NCI-H510A (cell line): Measurements from ENCODE around the gene UPK3BL2.
"Not testable (repeated sequence)": the region's sequence is repeated elsewhere in the genome, so short reads cannot be mapped to it uniquely, and the experiment has no call there.

ENCODE experiments used
- DNase-seq: peaks from one replicate; lab custom pipeline; 2025; lab: John Stamatoyannopoulos, UW

UPK3BL2 gene

DNA sequence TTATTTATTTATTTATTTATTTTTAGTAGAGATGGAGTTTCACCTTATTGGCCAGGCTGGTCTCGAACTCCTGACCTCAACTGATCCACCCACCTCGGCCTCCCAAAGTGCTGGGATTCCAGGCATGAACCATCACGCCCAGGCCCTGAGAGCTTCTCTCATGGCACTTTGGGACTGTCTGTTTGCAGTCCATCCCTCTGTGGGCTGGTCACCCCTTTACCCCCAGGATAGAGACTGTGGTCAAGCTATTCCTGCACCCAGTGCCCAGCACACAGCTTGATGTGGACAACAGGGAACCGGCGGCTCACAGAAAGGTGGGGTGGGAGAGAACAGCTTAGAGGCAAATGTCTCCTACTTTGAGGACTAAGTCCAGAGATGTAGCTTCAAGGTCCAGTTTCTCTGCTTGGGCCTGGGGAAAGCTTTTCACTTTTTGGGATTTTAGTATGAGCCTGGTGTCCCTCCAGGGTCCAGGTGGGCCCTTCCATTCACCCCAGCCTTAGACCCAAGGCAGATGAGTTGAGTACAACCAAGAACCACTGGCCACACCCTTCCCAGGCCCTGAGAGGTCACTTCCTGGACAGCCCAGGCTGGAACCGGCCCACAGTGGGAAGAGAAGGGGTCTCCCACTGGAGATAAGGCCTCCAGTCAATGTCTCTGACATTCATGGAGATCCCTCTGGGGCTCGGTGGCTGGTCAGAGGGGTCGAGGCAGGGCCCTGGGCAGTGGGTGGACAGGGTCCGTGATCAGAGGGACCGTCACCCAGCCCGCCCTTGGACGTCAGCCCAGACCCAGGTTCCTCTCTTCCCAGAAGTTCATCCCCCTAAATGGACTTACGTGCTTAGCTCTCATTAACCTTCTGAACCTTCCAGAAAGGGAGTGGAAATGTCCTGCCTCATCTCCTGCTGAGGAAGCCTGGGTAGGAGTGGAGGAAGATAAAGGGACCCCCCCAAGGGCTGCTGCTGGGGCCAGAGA, 15.4 kb downstream of the UPK3BL2 start:
- DNase-seq: not testable (repeated sequence)

DNA sequence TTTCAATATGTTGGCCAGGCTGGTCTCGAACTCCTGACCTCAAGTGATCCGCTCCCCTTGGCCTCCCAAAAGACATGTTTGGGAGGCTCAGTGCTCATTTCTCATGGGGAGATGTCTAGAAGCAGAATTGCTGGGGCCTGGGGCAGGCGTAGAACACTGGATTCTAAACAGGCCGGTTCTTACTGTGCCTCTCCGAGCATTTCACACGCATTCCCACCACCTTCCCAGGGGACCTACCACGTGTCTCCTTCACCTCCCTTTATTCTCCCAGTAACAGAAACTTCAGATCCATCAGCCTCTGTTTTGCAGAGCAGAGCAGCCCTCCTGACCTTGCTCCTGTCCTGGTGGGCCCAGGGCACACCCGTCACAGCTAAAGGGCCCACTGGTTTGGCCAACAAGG, 16.3 kb downstream of the UPK3BL2 start:
- DNase-seq: not testable (repeated sequence)

DNA sequence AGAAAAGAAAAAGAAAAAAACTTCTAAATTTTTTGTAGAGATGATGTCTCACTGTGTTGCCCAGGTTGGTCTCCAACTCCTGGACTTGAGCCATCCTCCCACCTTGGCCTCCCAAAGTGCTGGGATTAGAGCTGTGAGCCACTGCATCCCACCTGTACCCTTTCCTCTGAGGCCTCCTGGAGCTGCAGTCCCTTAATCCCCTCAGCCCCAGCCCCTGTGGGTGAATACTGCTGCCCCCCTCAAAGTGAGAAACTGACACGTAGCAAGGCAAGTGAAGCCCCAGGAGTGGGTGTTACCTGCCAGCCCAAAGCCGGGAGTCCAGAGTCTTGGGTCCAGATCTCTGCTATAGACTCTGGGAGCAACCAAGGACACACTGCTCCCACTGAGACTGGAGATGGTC, 18.7 kb downstream of the UPK3BL2 start:
- not testable (repeated sequence) for DNase-seq

DNA sequence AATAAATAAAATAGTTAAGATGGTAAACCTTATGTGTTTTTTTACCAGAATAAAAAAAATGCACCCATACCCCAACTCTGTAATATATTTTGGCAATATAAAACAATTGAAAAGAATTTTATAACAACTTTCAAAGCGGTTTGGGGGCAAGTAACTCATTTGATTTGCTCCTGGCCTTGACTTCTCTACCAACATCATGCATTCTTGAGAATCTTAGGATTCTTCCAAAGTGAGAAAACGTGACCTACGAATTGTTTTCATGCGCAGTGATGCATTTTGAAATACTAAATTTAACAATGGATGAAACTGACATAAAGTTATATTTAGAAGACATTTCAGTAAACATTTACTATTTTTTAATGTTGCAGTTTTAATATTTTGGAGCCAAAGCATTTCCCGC, 22.7 kb downstream of the UPK3BL2 start:
- DNase-seq: not testable (repeated sequence)

DNA sequence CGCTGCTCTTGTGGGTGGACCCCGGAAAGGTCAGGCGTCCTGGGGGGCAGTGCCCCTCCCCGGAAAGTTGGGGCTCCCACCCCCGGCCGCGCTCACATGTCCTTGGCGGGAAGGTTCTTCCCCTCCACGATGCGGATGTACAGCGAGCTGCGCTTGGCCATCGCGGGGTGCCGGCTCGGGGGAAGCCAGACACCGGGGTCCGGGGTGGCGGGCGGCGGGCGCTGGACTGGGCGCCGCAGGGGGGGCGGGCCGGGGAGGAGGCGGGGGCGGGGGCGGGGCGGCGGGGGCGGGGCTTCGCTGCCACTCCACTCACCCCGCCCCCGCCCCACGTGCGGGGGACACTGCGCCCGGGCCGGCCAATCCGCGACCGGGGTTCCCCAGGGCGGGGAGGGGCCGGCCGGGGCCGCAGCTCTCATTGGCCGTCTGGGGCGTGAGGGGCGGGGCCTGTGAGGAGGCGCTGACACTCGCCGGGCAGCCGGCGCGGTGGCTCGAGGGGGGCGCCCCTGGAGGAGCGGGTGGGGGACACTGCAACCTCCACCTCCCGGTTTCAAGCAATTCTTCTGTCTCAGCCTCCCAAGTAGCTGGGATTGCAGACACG, 25.8 kb downstream of the UPK3BL2 start, which contains the start of gene RASA4B:
Gene RASA4B, minus strand, starts transcription at position 228 of the 598 bp plus-strand sequence. Its CDS starts 67 bp downstream, at position 161.
- not testable (repeated sequence) for DNase-seq

DNA sequence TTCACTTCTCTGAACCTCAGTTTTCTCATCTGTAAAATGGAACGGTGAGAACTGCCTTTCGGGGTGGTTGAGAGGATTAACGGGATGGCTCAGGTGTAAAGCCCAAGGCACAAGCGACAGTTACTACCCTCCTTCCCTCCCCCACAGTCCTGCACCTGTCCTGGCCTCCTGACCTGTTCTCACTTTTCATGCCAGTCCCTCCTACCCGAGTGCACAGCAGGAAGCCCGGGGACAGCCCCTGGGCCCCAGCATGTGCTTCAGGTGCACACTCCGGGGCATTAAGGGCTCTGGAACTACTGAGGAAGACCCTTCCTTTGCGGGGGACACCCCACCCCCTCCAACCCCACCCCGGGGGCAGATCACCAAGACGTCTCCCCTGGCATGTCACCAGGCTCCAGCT, 26.5 kb downstream of the UPK3BL2 start:
- DNase-seq: not testable (repeated sequence)

DNA sequence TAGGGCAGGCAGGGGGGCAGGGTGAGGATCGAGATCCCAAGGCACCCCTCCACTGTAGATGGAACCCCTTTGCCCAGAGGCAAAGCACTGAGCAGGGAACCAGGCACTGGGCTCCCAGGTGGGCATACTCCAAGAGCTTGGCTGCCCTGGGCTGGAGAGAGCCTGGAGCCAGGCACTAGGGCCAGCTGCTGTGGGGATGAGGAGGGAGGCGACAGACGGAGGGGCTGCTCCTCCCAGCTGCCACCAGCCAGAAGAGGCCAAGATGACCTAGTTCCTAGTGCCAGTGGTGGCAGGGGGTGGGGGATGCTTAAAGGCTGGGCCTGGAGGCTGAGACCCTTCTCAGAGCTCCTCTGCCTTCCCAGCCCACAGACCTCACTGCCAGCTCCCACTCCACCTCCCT, 27.6 kb downstream of the UPK3BL2 start:
- not testable (repeated sequence) for DNase-seq

DNA sequence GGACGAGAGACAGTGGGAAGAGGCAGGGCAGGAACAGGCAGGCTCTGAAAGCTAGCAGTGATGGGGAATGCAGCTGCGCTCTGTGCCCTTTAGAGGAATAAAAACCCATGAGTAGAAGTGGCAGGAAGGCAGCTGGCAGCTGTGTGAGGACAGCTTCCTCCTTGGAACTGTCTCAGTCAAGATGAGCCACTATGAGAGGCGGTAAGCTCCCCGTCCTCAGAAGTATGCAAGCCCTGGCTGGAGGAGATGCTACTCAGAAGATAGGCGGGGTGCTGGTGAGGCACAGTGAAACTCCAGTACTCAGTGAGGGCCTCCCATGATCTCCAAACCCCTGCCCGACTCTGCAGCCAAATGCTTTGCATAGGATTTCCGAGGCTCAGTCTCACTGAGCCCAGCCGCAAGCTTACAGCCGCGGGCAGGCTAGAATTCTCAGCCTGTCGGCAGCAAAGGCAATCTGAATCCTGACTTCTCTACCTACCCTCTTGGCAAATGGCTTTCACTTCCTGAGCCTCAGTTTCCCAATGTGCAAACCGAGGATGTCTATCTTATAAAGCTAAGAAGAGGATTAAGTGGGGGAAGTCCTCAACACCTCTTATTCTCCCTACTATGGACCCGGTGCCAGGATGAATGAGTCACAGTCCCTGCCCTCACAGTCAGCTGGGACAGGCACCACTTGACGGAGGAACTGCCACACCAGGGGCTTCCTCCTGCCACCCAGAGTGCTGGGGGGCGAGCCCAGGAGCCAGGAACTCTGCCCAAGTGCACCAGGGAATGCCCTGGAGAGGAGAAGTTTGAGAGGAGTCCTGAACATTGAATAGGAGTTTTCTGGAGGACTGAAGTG, 28.4 kb downstream of the UPK3BL2 start:
- not testable (repeated sequence) for DNase-seq

DNA sequence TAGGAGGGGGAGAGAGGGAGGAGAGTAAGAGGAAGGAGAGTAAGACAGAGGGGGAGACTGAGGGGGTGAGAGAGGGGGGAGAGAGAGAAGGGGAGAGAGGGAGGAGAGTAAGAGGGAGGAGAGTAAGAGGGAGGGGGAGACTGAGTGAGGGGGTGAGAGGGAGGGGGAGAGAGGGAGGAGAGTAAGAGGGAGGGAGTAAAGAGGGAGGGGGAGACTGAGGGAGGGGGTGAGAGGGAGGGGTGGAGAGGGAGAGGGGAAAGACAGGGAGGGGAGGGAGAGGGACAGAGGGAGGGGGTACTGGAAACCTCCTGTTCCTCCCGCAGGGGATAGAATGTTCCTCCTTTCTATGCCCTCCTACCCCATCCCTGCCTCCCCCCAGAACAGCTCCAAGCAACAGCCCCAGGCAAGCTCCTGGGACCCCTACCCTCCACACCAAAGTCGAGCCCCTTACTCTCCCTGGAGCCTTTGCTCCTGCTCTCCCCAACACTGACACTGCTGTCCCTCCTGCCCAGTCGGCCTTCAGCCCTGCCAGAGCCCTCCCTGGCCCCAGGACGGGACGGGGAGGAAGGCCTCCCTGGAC, 30.8 kb downstream of the UPK3BL2 start:
- DNase-seq: not testable (repeated sequence)

DNA sequence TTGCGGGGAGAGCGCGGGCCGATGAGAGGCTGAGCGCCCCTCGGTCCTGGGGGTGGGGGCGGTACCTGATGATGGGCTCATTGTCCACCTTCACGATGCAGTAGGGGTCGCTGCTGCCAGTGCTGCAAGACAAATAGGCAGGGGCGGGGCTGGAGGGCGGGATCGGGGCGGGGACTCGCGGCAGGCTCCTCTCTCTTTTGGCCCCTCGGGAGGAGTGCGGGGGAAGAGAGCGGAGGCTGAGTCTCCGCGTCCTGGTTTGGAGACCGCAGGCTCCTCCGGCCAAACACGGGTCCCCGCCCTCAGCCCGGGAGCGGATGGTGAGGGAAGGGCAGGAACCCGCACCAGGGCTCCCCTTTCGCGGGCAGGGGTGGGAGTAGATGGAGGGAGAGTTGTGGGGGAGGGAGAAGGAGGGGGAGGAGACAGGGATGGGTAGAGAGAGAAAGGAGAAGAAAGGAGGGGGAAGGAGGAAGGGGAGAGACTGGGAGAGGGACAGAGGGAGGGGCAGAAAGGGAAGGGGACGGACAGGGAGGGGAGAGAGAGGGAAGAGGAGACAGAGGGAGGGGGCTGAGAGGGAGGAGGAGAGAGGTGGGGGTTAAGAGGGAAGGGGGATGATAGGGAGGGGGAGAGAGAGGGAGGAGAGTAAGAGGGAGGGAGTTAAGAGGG, 31.5 kb downstream of the UPK3BL2 start:
- DNase-seq: not testable (repeated sequence)

DNA sequence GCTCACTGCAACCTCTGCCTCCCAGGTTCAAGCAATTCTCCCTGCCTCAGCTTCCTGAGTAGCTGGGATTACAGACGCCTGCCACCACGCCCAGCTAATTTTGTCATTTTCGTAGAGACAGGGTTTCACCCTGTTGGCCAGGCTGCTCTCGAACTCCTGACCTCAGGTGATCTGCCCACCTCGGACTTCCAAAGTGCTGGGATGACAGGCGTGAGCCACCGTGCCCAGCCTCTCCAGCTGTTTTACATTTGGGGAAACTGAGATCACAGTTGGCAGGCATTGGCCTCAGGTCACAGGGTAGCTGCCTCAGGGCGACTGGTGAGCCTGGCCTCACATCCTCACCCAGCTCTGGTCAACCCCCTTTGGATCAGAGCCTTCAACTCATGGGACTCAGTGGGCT, 32.9 kb downstream of the UPK3BL2 start:
- not testable (repeated sequence) for DNase-seq

DNA sequence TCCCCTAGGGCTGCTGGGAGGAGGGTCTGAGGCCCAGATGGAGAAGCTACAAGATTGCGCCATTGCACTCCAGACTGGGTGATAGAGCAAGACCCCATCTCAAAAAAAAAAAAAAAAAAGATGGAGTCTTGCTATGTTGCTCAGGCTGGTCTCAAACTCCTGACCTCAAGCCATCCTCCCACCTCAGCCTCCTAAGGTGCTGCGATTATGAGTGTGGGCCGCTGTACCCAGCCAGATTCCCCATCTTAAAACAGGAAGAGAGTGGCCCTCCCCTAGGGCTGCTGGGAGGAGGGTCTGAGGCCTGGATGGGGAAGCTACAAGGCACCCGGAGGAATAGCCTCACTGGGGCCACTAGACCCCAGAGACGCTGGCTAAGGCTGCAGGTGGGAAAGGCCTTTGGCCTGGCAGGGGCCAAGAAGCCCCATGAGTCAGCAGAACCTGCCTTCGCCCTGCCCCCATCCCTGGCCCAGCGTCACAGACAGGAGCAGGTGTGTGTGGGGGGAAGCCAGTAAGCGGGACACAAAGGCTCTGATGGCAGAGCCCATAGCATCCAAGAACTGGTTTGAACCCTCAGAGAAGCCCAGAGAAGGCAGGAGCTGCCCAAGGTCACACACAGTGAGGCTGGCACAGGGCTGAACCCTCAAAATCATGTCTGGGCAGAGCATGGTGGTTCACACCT, 35.9 kb downstream of the UPK3BL2 start:
- DNase-seq: not testable (repeated sequence)

DNA sequence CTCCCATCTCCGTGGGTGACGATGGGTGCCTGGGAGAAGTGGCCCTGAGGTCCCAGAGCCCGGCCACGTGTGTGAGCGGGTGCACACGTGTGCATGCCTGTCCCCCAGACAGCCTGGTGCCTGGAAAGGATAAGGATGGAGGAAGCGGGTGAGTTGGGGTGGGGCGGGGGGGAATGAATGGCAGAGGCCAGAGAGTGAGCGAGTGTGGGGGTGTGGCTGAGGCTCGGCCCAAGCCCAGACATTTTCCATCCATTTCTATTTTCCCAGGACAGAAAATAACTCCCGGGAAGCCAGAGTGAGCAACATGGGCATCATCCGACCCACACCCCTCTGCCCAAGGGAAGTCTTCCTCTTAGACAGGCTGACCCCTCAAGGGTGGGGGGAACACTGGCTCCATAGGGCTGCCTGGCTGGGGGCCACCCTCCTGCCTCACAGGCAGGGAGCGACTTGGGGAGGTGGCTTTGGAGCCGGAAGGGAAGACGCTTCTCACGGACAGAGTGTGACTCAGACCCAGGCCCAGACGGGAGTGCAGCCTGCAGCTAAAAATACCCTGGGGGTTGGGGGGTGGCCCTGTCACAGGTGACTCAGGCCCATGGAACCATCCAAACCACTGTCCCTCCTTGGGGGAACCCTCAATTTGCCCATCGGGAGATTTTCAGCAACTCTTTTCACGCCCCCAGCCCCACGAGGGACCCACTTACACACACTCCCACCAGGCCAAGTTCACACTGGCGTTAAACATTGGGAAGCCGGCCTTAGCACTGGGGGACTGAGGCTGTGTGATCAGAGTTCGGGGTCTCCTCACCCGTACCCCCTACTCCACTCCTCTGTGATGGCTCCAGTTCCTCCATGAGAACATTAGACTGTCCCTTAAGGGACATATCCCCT, 38.0 kb downstream of the UPK3BL2 start:
- not testable (repeated sequence) for DNase-seq

DNA sequence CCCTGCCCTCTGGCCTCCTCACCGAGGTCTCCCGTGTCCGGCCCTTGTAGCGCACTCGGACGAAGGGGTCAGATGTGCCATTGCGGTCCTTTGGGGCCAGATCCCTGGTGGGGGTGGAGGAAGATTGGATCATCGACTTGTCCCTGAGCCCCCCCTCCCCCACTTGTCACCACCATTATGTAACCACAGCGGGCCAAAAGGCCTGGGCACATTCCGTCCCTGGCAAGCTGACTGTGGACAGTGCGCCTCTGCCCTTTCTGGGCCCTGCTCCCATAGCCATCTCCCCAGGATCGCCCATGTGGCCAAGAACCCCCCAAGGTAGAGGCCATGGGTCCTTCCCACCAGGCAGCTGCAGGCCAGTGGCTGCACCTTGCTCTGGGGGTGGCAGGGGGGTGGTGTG, 40.4 kb downstream of the UPK3BL2 start:
- not testable (repeated sequence) for DNase-seq

DNA sequence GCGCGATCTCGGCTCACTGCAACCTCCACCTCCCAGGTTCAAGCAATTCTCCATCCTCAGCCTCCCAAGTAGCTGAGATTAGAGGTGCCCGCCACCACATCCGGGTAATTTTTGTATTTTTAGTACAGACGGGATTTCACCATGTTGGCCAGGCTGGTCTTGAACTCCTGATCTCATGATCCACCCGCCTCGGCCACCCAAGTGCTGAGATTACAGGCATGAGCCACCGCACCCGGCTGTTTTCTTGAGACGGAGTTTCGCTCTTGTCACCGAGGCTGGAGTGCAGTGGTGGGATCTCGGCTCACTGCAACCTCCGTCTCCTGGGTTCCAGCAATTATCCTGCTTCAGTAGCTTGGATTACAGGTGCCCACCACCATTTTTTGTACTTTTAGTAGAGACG, 45.2 kb downstream of the UPK3BL2 start:
- not testable (repeated sequence) for DNase-seq

DNA sequence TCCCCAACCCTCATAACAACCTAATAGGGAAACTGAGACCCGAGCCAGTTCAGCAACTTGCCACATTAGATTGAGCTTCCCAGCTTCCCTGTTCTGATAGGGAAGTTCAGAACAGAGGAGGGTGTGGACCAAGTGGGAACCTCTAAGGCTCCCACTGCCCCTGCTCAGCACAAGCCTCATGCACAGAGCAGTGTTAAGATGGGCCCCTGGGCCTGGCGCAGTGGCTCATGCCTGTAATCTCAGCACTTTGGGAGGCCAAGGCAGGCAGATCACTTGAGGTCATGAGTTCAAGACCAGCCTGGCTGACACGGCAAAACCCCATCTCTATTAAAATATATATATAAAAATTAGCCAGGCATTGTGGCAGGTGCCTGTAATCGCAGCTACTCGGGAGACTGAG, 46.2 kb downstream of the UPK3BL2 start:
- not testable (repeated sequence) for DNase-seq

DNA sequence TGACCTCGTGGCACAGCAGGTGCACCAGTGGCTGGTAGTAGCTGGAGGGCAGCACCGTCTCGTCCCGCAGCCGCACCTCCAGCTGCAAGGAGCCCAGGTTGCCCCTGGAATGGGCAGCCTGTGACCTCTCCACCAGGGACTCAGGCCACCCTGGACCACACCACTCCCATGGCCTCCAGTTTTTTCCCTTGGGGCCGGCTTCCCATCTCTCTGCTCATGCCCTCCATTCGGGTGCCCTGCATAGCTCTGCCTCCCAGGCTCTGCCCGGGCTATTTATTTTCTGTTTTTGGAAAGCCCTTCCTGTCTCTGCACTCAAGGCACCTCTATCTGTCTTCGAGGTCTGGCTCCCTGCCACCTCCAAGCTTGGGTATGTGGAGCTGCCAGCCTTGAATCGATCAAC, 46.6 kb downstream of the UPK3BL2 start:
- DNase-seq: not testable (repeated sequence)

DNA sequence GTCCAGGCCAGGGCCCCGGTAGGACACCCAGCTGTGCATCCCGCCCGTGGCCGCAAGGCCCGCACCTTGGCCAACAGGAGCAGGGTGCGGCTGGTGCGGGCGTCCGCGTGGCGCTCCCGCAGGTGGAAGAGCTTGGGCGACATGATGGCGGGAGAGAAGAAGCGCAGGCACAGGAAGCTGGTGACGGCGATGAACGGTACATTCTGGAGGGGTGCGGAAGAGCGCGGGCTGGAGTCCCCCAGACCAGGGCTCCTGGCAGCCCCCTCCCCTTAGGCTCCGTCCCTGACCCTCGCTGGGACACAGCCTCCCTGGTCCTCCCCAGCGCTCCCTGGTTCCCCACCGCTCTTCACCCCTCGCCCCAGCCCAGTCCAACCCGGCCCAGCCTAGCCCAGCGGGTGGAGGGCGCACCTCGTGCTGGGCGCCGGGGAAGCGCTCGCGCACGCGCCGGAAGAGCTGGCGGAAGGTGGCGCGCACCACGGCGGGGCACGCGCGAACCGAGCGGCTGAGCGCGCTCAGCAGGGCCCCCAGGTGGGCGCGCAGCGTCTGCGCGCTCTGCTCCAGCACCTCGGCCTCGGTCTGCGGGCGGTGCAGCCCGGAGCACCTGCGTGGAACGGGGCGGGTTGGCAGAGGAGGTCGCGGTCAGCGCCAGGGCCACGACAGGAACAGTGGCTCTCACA, 48.9 kb downstream of the UPK3BL2 start:
- DNase-seq: not testable (repeated sequence)

DNA sequence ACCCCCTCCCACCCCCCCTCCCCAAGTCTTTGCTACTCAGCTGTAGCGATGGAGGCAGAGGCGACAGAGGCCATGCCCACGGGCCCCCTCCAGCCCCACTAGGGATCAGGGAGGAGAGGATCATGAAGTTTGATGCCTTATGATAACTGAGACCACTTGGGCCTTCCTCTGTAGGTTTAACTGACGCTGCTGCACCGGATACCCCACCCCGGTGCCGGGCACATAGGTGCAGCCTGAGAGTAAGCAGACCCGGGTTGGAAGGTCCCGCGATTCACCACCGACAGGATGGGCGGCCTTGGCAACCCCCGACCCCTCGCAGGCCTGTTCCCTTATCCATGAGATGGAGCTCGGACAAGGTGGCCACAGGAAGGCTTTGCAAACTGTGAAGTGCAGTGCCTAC, 49.5 kb downstream of the UPK3BL2 start:
- DNase-seq: not testable (repeated sequence)
